Uterus (tissue), 2 donors: Measurements from ENCODE around the gene CST3.

Experiments used
- CTCF ChIP-seq, 4 experiments: fragments of 200-600 bp in 2 of 4; fragments of 450-650 bp in 2 of 4; sonication (generic) in 2 of 4; IDR thresholded peaks; one replicate each; pipeline ENCODE4 v1.5.1; 2016 to 2019; ENCODE audit warnings: antibody characterized with exemption in 4 of 4, mild to moderate bottlenecking in 2 of 4, moderate library complexity in 1 of 4
- POLR2A ChIP-seq, 2 donors: fragments of 450-650 bp; IDR thresholded peaks; one replicate each; pipeline ENCODE4 v1.6.1; 2016; ENCODE audit warnings: antibody characterized with exemption in 2 of 2, mild to moderate bottlenecking in 1 of 2, moderate library complexity in 1 of 2

GRCh38 chr20:23671479-23671878, 33.7 kb upstream of the CST3 start:
- TF ChIP-seq POLR2A (IDR thresholded peaks at IDR 0.05) (no peak), CTCF (IDR thresholded peaks at IDR 0.05) (no peak)
